H9 (cell line): ENCODE data around the gene PNRC1. TPM values are rescaled to one million over a fixed set of nuclear protein-coding genes. Genes with fewer than 3 reads are reported as not detected.

ENCODE experiments used
- DNase-seq: peaks from one replicate; pipeline ENCODE4 v3.0.0-alpha.2; 2017
- H2AFZ ChIP-seq: one replicate; pipeline ENCODE4 v1.6.1; 2013; ENCODE audit warnings: mild to moderate bottlenecking, low read length, control low read depth, moderate library complexity
- H2AK5ac ChIP-seq: 2 replicates; pipeline ENCODE4 v1.6.1; 2013; ENCODE audit warnings: low read length, control low read depth, mixed read lengths; ENCODE audit not compliant: insufficient read length
- H2BK120ac ChIP-seq: one replicate; pipeline ENCODE4 v1.6.1; 2013; ENCODE audit warnings: low read depth, mild to moderate bottlenecking, low read length, control low read depth, inconsistent platforms; ENCODE audit not compliant: poor library complexity, severe bottlenecking
- H2BK12ac ChIP-seq: 2 replicates; pipeline ENCODE4 v1.6.1; 2013; ENCODE audit warnings: low read length, control low read depth, mixed read lengths, low read depth; ENCODE audit not compliant: insufficient read length
- H2BK15ac ChIP-seq: 2 replicates; pipeline ENCODE4 v1.6.1; 2013; ENCODE audit warnings: low read depth, low read length, control low read depth
- H2BK20ac ChIP-seq: one replicate; pipeline ENCODE4 v1.6.1; 2013; ENCODE audit warnings: low read depth, mild to moderate bottlenecking, low read length, control low read depth, inconsistent platforms; ENCODE audit not compliant: poor library complexity, severe bottlenecking
- H2BK5ac ChIP-seq: 2 replicates; pipeline ENCODE4 v1.6.1; 2013; ENCODE audit warnings: low read length, control low read depth, mixed read lengths; ENCODE audit not compliant: insufficient read length
- H3K14ac ChIP-seq: 2 replicates; pipeline ENCODE4 v1.6.1; 2013; ENCODE audit warnings: low read length, control low read depth; ENCODE audit not compliant: insufficient read depth
- H3K18ac ChIP-seq: 2 replicates; pipeline ENCODE4 v1.6.1; 2013; ENCODE audit warnings: low read depth, mild to moderate bottlenecking, mixed read lengths, low read length, control low read depth; ENCODE audit not compliant: insufficient read length
- H3K23ac ChIP-seq: 2 replicates; pipeline ENCODE4 v1.6.1; 2013; ENCODE audit warnings: low read length, control low read depth, mixed read lengths, low read depth; ENCODE audit not compliant: insufficient read length
- H3K23me2 ChIP-seq: 2 replicates; pipeline ENCODE4 v1.6.1; 2013; ENCODE audit warnings: low read depth, mild to moderate bottlenecking, mixed read lengths, low read length, control low read depth; ENCODE audit not compliant: insufficient read length, poor library complexity, severe bottlenecking
- H3K27ac ChIP-seq: 2 replicates; pipeline ENCODE4 v1.5.1; 2013; ENCODE audit warnings: low read length, control low read depth, mixed read lengths, low read depth; ENCODE audit not compliant: insufficient read length
- H3K27me3 ChIP-seq: 2 replicates; pipeline ENCODE4 v1.6.1; 2013; ENCODE audit warnings: low read length, control low read depth, inconsistent platforms; ENCODE audit not compliant: insufficient read depth
- H3K4ac ChIP-seq: 2 replicates; pipeline ENCODE4 v1.6.1; 2013; ENCODE audit warnings: low read depth, mild to moderate bottlenecking, control low read depth, inconsistent platforms, low read length, moderate library complexity
- H3K4me1 ChIP-seq: 2 replicates; pipeline ENCODE4 v1.6.1; 2013; ENCODE audit warnings: low read length, control low read depth, inconsistent platforms; ENCODE audit not compliant: insufficient read depth
- H3K4me2 ChIP-seq: 2 replicates; pipeline ENCODE4 v1.6.1; 2013; ENCODE audit warnings: low read length, control low read depth, mixed read lengths; ENCODE audit not compliant: insufficient read length, insufficient read depth
- H3K56ac ChIP-seq: 2 replicates; pipeline ENCODE4 v1.6.1; 2013; ENCODE audit warnings: low read depth, mild to moderate bottlenecking, mixed read lengths, low read length, control low read depth; ENCODE audit not compliant: insufficient read length
- H3K79me1 ChIP-seq: 2 replicates; pipeline ENCODE4 v1.6.1; 2013; ENCODE audit warnings: low read depth, mild to moderate bottlenecking, moderate library complexity, low read length, control low read depth, inconsistent platforms; ENCODE audit not compliant: insufficient read depth, poor library complexity, severe bottlenecking
- H3K79me2 ChIP-seq: 2 replicates; pipeline ENCODE4 v1.6.1; 2013; ENCODE audit warnings: low read length, control low read depth, inconsistent platforms; ENCODE audit not compliant: insufficient read depth
- H3K9ac ChIP-seq: 2 replicates; pipeline ENCODE4 v1.6.1; 2013; ENCODE audit warnings: low read length, control low read depth, mixed read lengths; ENCODE audit not compliant: insufficient read length; ENCODE audit errors: extremely low read depth
- H3K9me3 ChIP-seq: one replicate; pipeline ENCODE4 v1.6.1; 2013; ENCODE audit warnings: low read depth, low read length, inconsistent platforms; ENCODE audit not compliant: control insufficient read depth
- H3T11ph ChIP-seq: one replicate; pipeline ENCODE4 v1.6.1; 2013; ENCODE audit warnings: mild to moderate bottlenecking, low read length, control low read depth, inconsistent platforms
- H4K20me1 ChIP-seq: one replicate; pipeline ENCODE4 v1.6.1; 2013; ENCODE audit not compliant: control insufficient read depth, insufficient read length, insufficient read depth
- H4K5ac ChIP-seq: 2 replicates; pipeline ENCODE4 v1.6.1; 2013; ENCODE audit warnings: low read depth, mild to moderate bottlenecking, mixed read lengths, low read length, control low read depth; ENCODE audit not compliant: insufficient read length
- H4K8ac ChIP-seq: replicated peaks from 2 replicates; pipeline ENCODE4 v1.6.1; 2013; ENCODE audit warnings: low read length, control low read depth, mixed read lengths, low read depth; ENCODE audit not compliant: insufficient read length
- H4K91ac ChIP-seq: 2 replicates; pipeline ENCODE4 v1.6.1; 2013; ENCODE audit warnings: low read depth, mild to moderate bottlenecking, moderate library complexity, mixed read lengths, low read length, control low read depth; ENCODE audit not compliant: insufficient read length
- H3K27ac Mint-ChIP-seq, 3 experiments: 2 replicates in 2 of 3; 3 replicates in 1 of 3; pipeline ENCODE4 v1.8.0; 2020 to 2021; ENCODE audit warnings: mixed read lengths in 3 of 3, mild to moderate bottlenecking in 1 of 3, moderate library complexity in 1 of 3
- H3K27me3 Mint-ChIP-seq: 2 replicates; pipeline ENCODE4 v1.8.0; 2021; ENCODE audit warnings: low read depth, mild to moderate bottlenecking, moderate library complexity, mixed read lengths
- H3K36me3 Mint-ChIP-seq, 3 experiments: 2 replicates in 2 of 3; 3 replicates in 1 of 3; pipeline ENCODE4 v1.8.0; 2020 to 2021; ENCODE audit warnings: low read depth in 3 of 3, mixed read lengths in 3 of 3; ENCODE audit not compliant: insufficient read depth in 1 of 3
- H3K4me1 Mint-ChIP-seq, 2 experiments: 2 replicates each; pipeline ENCODE4 v1.8.0; 2020; ENCODE audit warnings: mixed read lengths in 2 of 2
- H3K4me3 Mint-ChIP-seq, 2 experiments: 2 replicates in 1 of 2; 3 replicates in 1 of 2; pipeline ENCODE4 v1.8.0; 2020 to 2021; ENCODE audit warnings: mild to moderate bottlenecking in 2 of 2, mixed read lengths in 2 of 2, moderate library complexity in 1 of 2
- H3K9me3 Mint-ChIP-seq, 2 experiments: 2 replicates in 1 of 2; 3 replicates in 1 of 2; pipeline ENCODE4 v1.8.0; 2020; ENCODE audit warnings: mild to moderate bottlenecking in 2 of 2, mixed read lengths in 2 of 2, moderate library complexity in 1 of 2
- CTCF ChIP-seq: fragments of 200-600 bp; sonication (generic); conservative IDR thresholded peaks from 3 replicates; pipeline ENCODE4 v1.8.0; 2021; ENCODE audit warnings: antibody characterized with exemption, mild to moderate bottlenecking
- WGBS: extraction: QIAGEN DNeasy Blood & Tissue Kit; methylation state at CpG from one replicate; pipeline ENCODE4 v1.1.7; 2013; ENCODE audit warnings: missing lambda C conversion rate, low lambda C conversion rate, mixed read lengths; ENCODE audit not compliant: insufficient read length; ENCODE audit errors: extremely low coverage; 5-methylcytosine and 5-hydroxymethylcytosine counted together
- total RNA-seq: library from RNA; stranded (reverse); gene quantifications from 2 replicates; pipeline ENCODE4 v1.2.1, GENCODE V29; 2021

The PNRC1 gene
- total RNA-seq, 1 experiment from 2014 or later: 57.4 TPM

GRCh38 chr6:89066940-89067646 lies 13.5 kb upstream of the PNRC1 start:
- Histone ChIP-seq H3K23me2 (no peaks in the 10 kb centered on the region), H2BK20ac (no peak overlapping the region), H2BK15ac (no peak overlapping the region), H3T11ph (no peak overlapping the region), H2BK120ac (no peak overlapping the region), H3K9ac (no peak overlapping the region), H3K23ac (no peak overlapping the region), H3K79me1 (no peaks in the 10 kb centered on the region), H2AK5ac (no peak overlapping the region), H3K4me1 (no peaks in the 10 kb centered on the region), H2BK12ac (no peak overlapping the region), H4K5ac (no peak overlapping the region), H3K9me3 (no peaks in the 10 kb centered on the region), H3K4me2 (no peak overlapping the region), H3K27ac (no peak overlapping the region), H2BK5ac (no peak overlapping the region), H3K27me3 (no peaks in the 10 kb centered on the region), H2AFZ (no peak overlapping the region), H4K8ac (no peak overlapping the region), H3K14ac (no peak overlapping the region), H4K20me1 (no peaks in the 10 kb centered on the region), H3K56ac (no peak overlapping the region), H3K18ac (no peak overlapping the region), H3K79me2 (no peaks in the 10 kb centered on the region), H4K91ac (no peak overlapping the region), H3K4ac (no peak overlapping the region)
- H3K27me3 Mint-ChIP-seq: peaks cover 7% of the 10 kb centered on the region; the same call in 1 of the 2 replicates
- H3K9me3 Mint-ChIP-seq: peaks cover 0 to 6% of the 10 kb centered on the region in 2 experiments; a peak in 4 of 5 replicates
- H3K4me3 Mint-ChIP-seq: no peak overlapping the region
- H3K4me1 Mint-ChIP-seq: peaks cover 7 to 8% of the 10 kb centered on the region in 2 experiments
- no peak for TF ChIP-seq CTCF
- H3K36me3 Mint-ChIP-seq: no peaks in the 10 kb centered on the region; a peak in 2 of 7 replicates
- WGBS: no CpG with 5 or more reads among the region's 4 CpGs
- no peak for DNase-seq
- peak overlapping the region in 1 of 3 experiments; percentile 29; a peak in 2 of 7 replicates for H3K27ac Mint-ChIP-seq
